AG08396 (cell line): ENCODE results near the gene MAP2K6.
A peak's percentile ranks its signal among the peaks of the same experiment; 100 is the strongest.
"Not testable (repeated sequence)": the region's sequence is repeated elsewhere in the genome, so short reads cannot be mapped to it uniquely, and the experiment has no call there.

Source experiments
- DNase-seq: peaks from one replicate; pipeline ENCODE4 v3.0.0; 2012; ENCODE audit warnings: low spot score, mixed read lengths

Gene MAP2K6

DNA sequence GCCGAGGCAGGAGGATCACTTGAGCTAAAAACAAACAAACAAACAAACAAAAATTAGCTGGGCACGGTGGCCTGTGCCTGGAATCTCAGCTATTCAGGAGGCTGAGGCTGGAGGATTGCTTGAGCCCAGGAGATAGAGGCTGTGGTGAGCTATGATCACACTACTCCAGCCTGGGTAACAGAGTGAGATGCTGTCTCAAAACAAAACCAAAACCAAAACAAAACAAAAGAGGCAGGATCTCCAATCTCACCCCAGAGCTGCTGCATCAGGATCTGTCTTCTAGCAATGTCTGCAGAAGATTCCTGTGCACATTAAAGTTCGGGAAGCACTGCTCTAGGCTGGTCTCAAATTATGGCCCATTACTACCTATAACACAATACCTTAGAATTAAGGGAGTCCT is 43.1 kb downstream of the MAP2K6 start:
- no peak for DNase-seq

DNA sequence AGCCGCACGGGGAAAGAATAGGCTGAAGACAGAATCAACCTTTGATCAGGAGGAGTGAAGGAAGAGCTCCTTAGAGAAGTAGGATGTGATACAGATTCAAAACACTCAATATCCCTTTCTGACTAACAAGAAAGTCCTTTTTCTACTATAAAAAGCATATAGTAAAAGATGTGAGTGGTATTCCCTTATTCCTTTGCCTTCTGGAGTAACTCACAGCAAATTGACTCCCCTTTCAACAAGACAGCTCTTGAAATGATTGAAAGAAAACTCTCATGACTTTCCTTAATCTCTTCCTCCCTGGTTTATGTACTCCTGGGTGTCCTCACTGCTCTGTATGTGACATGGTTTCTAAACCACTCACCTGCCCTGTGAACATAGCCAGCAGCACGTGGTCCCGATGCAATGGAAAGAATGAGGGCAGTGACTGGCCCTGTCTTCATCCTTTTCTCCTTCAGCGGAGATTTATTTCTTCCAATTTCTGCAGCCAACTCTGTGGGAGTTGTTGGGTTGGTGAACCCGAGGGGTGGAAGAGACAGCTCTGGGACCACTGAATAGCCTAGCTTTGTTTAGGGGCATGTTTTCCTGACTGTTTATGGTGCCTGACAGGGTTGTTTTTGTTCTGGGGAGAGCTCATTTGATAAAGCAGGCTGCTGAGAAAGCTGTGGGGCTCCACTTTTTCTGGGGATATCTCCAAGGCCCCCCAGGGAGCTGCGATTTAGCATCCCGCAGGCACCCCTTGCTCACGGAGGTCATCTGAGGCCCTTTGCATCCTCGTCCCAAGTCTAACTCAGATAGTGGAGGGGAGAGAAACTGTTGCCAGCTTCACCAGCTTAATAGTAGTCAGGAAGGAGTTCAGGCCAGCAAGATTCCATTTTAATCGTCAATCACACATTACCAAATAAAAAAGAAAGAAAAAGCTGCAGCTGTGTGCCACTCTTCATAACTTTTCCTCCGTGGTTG is 46.7 kb downstream of the MAP2K6 start:
- DNase-seq: no peak

GRCh38 chr17:69461951-69462369 is 47.5 kb downstream of the MAP2K6 start:
- DNase-seq: no peak

- no peak for DNase-seq
These were observed 48.4 kb downstream of the MAP2K6 start for GRCh38 chr17:69462882-69463281.

DNA sequence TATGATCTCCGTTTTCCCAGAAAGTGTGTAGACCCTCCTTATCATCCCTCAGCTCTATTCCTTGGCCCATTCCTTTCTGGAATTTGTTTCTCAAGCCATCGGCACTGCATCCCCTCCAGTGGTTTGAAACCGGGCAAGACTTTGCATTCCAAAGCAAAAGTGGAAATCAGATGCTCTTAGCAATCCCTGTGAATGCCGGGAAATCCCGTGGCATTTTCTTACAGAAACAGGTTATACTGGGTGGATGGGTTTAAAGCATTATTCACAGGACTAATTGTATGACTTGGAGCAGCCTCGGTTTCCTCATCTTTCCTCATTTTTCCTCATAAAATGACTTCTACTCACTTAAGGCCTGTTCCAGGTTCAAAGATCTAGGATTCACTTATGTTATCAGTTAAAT is 52.0 kb downstream of the MAP2K6 start:
- DNase-seq: no peak

DNA sequence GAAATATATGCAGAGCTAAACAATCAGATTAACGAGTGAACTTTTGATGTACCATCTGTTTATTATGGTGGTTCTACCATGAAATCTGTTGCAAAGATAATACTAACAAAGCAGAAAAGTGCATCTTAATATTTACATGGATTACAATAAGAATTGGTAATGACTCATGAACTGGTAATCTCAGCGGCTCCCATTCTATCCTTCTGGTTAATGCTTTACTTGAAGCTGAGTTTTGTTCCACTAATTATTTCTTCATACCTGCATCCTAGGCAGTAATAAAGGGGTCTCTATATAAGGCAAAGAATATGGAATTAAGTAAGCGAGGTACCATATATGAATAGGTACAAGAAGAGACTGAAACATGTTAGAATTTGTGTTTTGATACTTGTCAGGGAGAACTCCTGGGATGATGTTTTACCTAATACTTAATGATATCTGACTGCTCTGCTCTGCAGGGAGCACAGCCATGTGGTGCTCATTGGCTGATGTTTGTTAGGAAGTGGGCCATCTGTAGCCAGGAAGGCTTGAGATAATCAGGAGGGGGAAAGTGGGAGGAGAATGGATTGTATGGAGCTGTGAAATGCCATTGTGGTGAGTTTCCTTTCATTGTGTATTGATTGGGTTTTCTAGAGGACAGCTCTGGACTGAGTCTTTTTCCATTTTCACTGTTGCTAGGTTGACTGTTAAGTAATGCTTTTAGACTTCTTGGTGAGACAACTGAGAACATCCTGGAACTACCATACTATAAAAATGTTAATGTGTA is 52.6 kb downstream of the MAP2K6 start:
- DNase-seq: peak; percentile 24

- DNase-seq: no peak
These were observed 53.7 kb downstream of the MAP2K6 start for GRCh38 chr17:69468207-69468606.

DNA sequence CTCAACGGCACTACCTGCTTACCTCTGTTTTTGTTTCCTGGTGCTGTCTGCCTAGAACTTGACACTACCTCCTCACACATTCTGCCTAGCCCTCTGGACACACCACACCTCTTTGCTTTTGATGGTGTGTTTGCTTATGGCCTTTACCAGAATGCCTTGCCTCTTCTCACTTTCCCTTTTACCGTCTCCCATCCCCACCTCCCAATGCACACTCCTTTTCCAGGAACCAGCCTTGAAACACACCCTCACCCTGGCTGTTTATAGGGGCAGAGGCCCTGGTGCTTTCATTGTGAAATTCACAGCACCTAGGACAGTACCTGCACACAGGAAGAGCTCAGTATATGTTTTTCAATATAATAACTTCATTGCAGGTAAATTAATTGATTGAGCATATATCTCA is 56.2 kb downstream of the MAP2K6 start:
- DNase-seq: no peak

GRCh38 chr17:69471406-69471805 is 56.9 kb downstream of the MAP2K6 start:
- DNase-seq: no peak

DNA sequence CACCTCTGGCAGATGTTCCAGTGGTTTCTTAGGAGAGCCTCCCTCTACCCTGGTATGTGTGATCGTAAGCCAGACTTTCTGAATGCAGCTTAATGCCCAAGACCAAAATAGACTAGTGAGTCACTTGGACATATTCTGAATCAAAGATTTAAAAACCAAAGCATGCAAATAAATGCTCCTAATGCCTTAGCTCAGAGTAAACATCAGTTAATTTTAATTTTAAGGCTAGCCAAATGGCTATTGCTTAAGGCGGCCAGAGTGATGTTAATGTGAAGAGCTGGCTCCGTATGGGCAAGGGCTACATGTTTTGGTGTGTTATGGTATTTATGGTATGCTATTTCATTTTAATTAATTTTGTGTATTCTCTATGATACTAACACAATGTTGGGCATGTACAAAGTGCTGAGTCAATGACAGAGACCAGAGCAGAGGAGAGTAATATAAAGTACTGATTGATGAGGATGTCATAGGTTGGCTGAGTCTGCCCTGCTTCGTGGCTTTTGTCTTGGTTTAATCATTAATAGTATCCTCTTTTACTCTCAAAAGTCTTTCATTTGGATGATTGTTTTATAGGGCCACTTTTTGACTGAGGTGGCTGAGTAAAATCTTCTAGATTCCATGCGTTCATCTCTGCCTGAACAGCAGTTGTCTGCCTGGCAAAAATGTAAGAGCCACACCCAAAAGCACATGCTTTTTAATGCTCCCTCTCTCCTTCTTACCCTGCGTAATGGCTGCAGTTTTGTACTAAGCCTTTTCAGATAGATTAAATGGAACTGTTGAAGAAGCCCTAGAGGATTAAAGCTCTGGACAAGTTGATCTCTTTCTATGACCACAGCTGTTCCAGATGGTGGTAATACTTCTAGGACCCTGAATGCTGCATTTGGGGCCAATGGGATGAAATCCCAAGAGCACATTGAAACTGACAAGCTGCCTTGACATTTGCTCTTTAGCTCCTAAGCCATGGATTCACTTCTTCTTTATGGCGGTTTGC is 59.6 kb downstream of the MAP2K6 start:
- DNase-seq: peak; percentile 30

DNA sequence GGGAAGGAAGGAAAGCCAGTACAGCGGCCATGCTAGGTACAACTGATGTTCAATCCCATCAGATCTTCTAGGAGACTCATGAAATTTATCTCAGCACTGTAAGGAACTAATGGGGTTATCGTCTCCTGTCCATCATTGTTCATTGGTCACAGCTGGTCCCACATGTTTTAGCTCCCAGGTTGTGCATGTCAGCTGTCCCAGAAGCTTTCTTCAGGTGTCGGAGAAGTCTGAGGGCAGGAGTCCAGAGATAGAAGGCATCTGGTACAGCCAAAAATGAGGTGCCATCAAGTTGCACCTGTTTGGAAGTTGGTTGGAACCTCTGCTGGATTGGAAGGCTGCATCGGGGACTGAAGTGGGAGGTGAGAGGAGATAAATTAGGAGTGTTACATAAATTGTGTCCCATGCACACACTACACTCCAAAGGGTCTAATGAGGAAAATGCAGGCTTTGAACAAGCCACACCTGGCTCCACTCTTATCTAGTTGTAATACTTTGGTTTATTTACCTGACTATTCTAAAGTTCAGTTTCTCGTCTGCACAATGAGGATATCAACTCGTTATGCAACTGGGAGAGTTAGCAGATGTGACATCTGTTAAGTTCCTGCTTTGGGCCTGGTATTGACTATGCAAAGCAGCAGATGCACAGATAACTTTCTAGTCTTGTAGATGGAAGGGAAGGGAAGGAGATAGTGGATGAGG is 62.9 kb downstream of the MAP2K6 start:
- no peak for DNase-seq

- DNase-seq: no peak
These were observed 63.4 kb downstream of the MAP2K6 start for GRCh38 chr17:69477903-69478266.

- DNase-seq: no peak
These were observed 64.4 kb downstream of the MAP2K6 start for GRCh38 chr17:69478916-69479315.

DNA sequence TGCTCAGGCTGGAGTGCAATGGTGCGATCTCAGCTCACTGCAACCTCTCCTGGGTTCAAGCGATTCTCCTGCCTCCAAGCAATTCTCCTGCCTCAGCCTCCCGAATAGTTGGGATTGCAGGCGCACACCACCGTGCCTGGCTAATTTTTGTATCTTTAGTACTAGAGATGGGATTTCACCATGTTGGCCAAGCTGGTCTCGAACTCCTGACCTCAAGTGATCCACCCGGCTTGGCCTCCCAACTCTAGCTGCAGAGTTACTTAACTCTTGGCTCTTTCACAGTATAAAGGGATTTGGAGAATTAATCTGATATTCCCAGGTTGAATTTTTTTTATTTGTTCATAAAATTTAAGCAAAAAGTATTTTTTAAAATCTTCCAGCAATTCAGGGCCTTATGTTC is 65.3 kb downstream of the MAP2K6 start:
- not testable (repeated sequence) for DNase-seq

GRCh38 chr17:69480245-69480644 is 65.7 kb downstream of the MAP2K6 start:
- no peak for DNase-seq

GRCh38 chr17:69485251-69485661 is 70.8 kb downstream of the MAP2K6 start:
- DNase-seq: no peak

DNA sequence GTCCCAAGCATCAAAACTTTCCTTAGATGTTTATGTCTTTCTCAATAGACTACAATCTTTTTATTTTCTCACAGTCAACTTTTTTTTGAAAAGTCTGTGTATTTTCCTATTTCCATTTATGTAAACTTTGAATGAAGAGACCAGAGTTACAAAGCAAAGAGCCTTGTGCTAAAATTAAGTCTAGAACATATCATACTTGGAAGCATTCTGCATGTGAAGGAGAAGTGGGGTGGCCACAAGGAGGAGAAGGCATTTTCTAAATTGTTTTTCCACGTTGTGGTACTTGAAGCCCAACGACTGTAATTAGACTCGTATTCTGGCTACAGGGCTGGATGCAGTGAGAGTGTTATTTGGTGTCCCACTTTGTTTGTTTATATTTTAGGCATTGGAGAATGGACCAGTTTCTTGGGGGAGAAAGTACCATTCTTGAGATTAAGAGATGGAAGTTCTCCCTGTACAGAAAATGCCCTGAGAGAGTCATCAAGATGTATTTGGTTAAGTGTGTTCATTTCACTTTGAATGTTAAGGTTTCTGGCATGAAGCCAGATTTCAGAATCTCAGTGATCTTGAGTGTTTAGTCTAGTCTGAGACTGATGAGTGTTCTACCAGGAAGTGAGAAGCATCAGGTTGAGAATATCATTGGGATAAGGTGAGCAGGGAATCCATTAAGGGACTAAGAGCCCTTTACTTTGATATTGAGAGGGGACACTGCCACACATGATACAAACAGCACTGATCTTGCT is 71.6 kb downstream of the MAP2K6 start:
- DNase-seq: no peak

- no peak for DNase-seq
These were observed 72.5 kb downstream of the MAP2K6 start for GRCh38 chr17:69486779-69487637.

DNA sequence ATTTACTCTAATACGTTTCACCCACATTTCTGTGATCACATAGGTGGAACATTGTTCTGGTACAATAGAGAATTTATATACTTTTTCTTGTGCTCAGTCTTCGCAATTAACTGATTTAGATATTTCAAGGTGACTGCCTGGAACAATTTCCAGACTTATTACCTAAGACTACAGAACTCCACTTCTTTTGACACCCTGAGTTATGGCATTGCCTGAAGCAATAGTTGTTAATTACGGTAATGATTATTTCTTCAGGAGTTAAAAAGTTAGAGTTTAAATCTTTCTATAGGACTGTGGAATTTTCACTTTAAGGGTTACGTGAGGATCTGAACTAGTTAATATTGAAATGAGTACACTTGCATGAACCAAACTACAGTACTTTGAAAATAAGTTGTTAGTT is 74.8 kb downstream of the MAP2K6 start:
- DNase-seq: no peak
